HepG2 (cell line): ENCODE data around the gene NSD2. TPM values are rescaled to one million over a fixed set of nuclear protein-coding genes. Genes with fewer than 3 reads are reported as not detected.

Source experiments
- ATAC-seq: fragments of 200-7000 bp; cut with Tn5 transposase; 3 replicates; pipeline ENCODE4 v1.9.1; 2020; ENCODE audit warnings: mild to moderate bottlenecking, moderate library complexity
- BruUV-seq: library from RNA; stranded (reverse); fragments of 400-500 nt; replicated peaks from 2 replicates; lab custom pipeline; 2021; lab: Mats Ljungman, UMichigan
- CTCF ChIA-PET: fragments of 300-600 bp; formaldehyde crosslinking; extraction: SDS; loops from one replicate; lab custom pipeline; 2021; ENCODE audit warnings: low total read pairs, inconsistent platforms, low intra/inter-chr PET ratio; lab: Yijun Ruan, JAX
- POLR2A ChIA-PET: fragments of 350-600 bp; sonication (Branson Sonifier 250); formaldehyde crosslinking; loops from one replicate; lab custom pipeline; 2020; ENCODE audit warnings: antibody characterized with exemption, inconsistent platforms; lab: Yijun Ruan, JAX
- DNase-seq: peaks from one replicate; pipeline ENCODE4 v3.0.0-alpha.2; 2015; ENCODE audit warnings: low spot score
- FAIRE-seq: peaks from 3 replicates; lab custom pipeline; 2011; peaks lifted over from hg19 to GRCh38; lab: Jason Lieb, UNC
- H2AFZ ChIP-seq: one replicate; pipeline ENCODE4 v1.6.1; 2011; ENCODE audit warnings: low read length, inconsistent platforms
- H3K27ac ChIP-seq: fragments of 300-600 bp; 3 replicates; pipeline ENCODE4 v1.8.0; 2011; ENCODE audit warnings: mixed run types, mild to moderate bottlenecking, mixed read lengths, low read length, inconsistent platforms; ENCODE audit not compliant: insufficient read depth; ENCODE audit errors: extremely low read length
- H3K27me3 ChIP-seq, 2 experiments: fragments of 200-600 bp in 1 of 2; 2 replicates in 1 of 2; 3 replicates in 1 of 2; pipeline versions ENCODE4 v1.6.0 to v1.8.0; 2011; ENCODE audit warnings: low read length in 2 of 2, mild to moderate bottlenecking in 2 of 2, moderate library complexity in 2 of 2, inconsistent platforms in 1 of 2; ENCODE audit not compliant: insufficient read depth in 2 of 2, control insufficient read depth in 1 of 2
- H3K36me3 ChIP-seq, 2 experiments: fragments of 200-600 bp in 1 of 2; replicated peaks in 1 of 2; 2 replicates in 1 of 2; 3 replicates in 1 of 2; pipeline versions ENCODE4 v1.5.1 to v1.8.0; 2011; ENCODE audit warnings: low read length in 2 of 2, inconsistent platforms in 1 of 2; ENCODE audit not compliant: insufficient read depth in 2 of 2, control insufficient read depth in 1 of 2
- H3K4me1 ChIP-seq: 2 replicates; pipeline ENCODE4 v1.5.1; 2012; ENCODE audit warnings: low read length, inconsistent platforms; ENCODE audit not compliant: insufficient read depth
- H3K4me2 ChIP-seq: 2 replicates; pipeline ENCODE4 v1.6.0; 2011; ENCODE audit warnings: low read depth, low read length, inconsistent platforms
- H3K4me3 ChIP-seq, 3 experiments: fragments of 200-600 bp in 1 of 3; sonication (generic), shearing (Covaris generic) in 1 of 3; replicated peaks in 1 of 3; 2 replicates each; pipeline ENCODE4 v1.5.1; 2011 to 2016; ENCODE audit warnings: low read length in 3 of 3, inconsistent platforms in 2 of 3, low read depth in 2 of 3, mild to moderate bottlenecking in 2 of 3, control low read depth in 1 of 3, mixed read lengths in 1 of 3; ENCODE audit not compliant: insufficient read depth in 1 of 3
- H3K79me2 ChIP-seq: one replicate; pipeline ENCODE4 v1.6.1; 2011; ENCODE audit warnings: low read length, inconsistent platforms; ENCODE audit not compliant: insufficient read depth
- H3K9ac ChIP-seq: 2 replicates; pipeline ENCODE4 v1.6.0; 2011; ENCODE audit warnings: mild to moderate bottlenecking, low read depth, low read length, inconsistent platforms; ENCODE audit not compliant: insufficient read depth
- H3K9me3 ChIP-seq: 2 replicates; pipeline ENCODE4 v1.5.1; 2012; ENCODE audit warnings: mild to moderate bottlenecking, low read length
- H4K20me1 ChIP-seq: 2 replicates; pipeline ENCODE4 v1.6.0; 2011; ENCODE audit warnings: inconsistent platforms, mild to moderate bottlenecking, low read length, moderate library complexity; ENCODE audit not compliant: insufficient read depth
- CEBPG ChIP-seq: IDR thresholded peaks from 2 replicates; pipeline ENCODE4 v1.6.1; 2016
- GATAD2A ChIP-seq: IDR thresholded peaks from 2 replicates; pipeline ENCODE4 v1.6.1; 2016
- HOXA5 ChIP-seq: sonication (generic); formaldehyde crosslinking; IDR thresholded peaks from 2 replicates; pipeline ENCODE4 v1.4.0; 2020; ENCODE audit warnings: missing genetic modification reagents
- JDP2 ChIP-seq: sonication (generic); formaldehyde crosslinking; IDR thresholded peaks from 2 replicates; pipeline ENCODE4 v1.8.1; 2022; ENCODE audit warnings: missing genetic modification reagents, borderline replicate concordance
- LCORL ChIP-seq, 2 experiments: fragments of 450-650 bp in 1 of 2; sonication (generic) in 1 of 2; formaldehyde crosslinking in 1 of 2; IDR thresholded peaks; 2 replicates each; pipeline versions ENCODE4 v1.5.0 to v1.6.1; 2017 to 2020; ENCODE audit warnings: antibody characterized with exemption in 1 of 2, missing genetic modification reagents in 1 of 2
- RXRA ChIP-seq: sonication (generic); formaldehyde crosslinking; IDR thresholded peaks from 2 replicates; pipeline ENCODE4 v1.5.1; 2020; ENCODE audit warnings: missing genetic modification reagents
- WGBS: methylation state at CpG from one replicate; pipeline ENCODE4 v1.1.6; 2017; ENCODE audit warnings: low lambda C conversion rate; 5-methylcytosine and 5-hydroxymethylcytosine counted together
- in situ Hi-C: cut with HindIII; loops from 2 replicates; pipeline ENCODE4 v1.10.0; 2017; ENCODE audit warnings: low pct_unique_long_range_greater_than_20kb; ENCODE audit not compliant: extremely low pct_ligation_motif_present
- intact Hi-C: fragments of 100-400 bp; cut with micrococcal nuclease; formaldehyde crosslinking; loops from one replicate; pipeline ENCODE4 v1.10.0; 2022; ENCODE audit not compliant: unreplicated experiment
- polyA plus RNA-seq, 8 experiments: library from polyadenylated mRNA; depleted of rRNA in 3 of 8; stranded (reverse) in 7 of 8; unstranded in 1 of 8; fragments of >200 nt; fragmentation: Illumina TruSeq in 4 of 8; extraction: Trizol in 4 of 8; gene quantifications; 2 replicates each; pipeline versions ENCODE4 v1.2.1 to v1.2.3, GENCODE V29; 2011 to 2016; ENCODE audit warnings: low read depth in 4 of 8, missing spikeins in 1 of 8, mixed read lengths in 1 of 8; ENCODE audit not compliant: insufficient read depth in 1 of 8
- total RNA-seq, 5 experiments: library from RNA; depleted of rRNA; stranded (reverse); fragments of >200 nt; fragmentation: Illumina TruSeq; extraction: Trizol; gene quantifications; 2 replicates each; pipeline ENCODE4 v1.2.3, GENCODE V29; 2016; ENCODE audit warnings: low read depth in 1 of 5
- TF ChIP-seq, protein P1 (sequence below): fragments of 450-650 bp; IDR thresholded peaks from 2 replicates; pipeline ENCODE4 v1.6.1; 2016
- TF ChIP-seq, protein P2 (sequence below): sonication (generic); formaldehyde crosslinking; IDR thresholded peaks from 2 replicates; pipeline ENCODE4 v1.8.1; 2022; ENCODE audit warnings: low read depth, mild to moderate bottlenecking, missing genetic modification reagents
- TF ChIP-seq, protein P3 (sequence below): sonication (generic); formaldehyde crosslinking; IDR thresholded peaks from 2 replicates; pipeline ENCODE4 v1.5.1; 2020; ENCODE audit warnings: mild to moderate bottlenecking, missing genetic modification reagents, moderate library complexity
- TF ChIP-seq, protein P4 (sequence below): sonication (generic); IDR thresholded peaks from 2 replicates; pipeline ENCODE4 v1.6.1; 2016; ENCODE audit warnings: low read depth, borderline replicate concordance
- TF ChIP-seq, protein P5 (sequence below): sonication (generic); formaldehyde crosslinking; IDR thresholded peaks from 2 replicates; pipeline ENCODE4 v1.8.0; 2022; ENCODE audit warnings: missing genetic modification reagents, mild to moderate bottlenecking, moderate library complexity, borderline replicate concordance

The NSD2 gene
- total and polyA plus RNA-seq, 2 of the 13 experiments (the other 11 are each of a cell fraction or from before 2014, with no cell fraction given), result 22.0 to 65.9 TPM

DNA sequence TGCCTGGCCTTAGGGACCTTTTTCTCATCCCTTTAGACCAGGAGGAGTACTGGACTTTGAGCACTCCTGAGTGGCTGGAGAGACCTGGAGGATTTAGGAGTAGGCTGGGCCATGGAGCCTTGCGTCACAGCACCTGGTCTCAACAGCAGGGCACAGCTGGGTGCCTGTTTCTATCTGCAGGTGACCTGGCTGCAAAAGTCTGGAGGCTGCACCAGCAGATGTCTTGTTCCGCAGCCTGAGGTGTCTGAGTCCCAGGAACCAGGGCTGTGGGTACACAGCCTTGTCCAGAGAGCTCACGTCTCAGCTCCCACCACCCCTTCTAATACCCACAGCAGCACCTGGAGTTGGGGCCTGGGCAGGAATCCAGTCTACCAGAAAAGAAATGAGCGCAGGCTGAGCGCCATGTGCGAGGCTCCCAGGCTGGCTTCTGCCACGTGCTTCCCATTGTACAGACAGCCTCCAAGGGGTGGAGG, 5.0 kb upstream of the NSD2 start:
- no TSS peak for BruUV-seq
- ATAC-seq (no peak), FAIRE-seq (no peak), DNase-seq (no peak)
- Histone ChIP-seq H4K20me1 (no peaks in the 10 kb centered on the region), H3K4me1 (peaks cover 86% of the 10 kb centered on the region), H3K4me3 (peak overlapping the region in 1 of 3 experiments; percentile 4; a peak in 1 of 6 replicates), H3K9me3 (no peaks in the 10 kb centered on the region), H2AFZ (no peak overlapping the region), H3K36me3 (no peaks in the 10 kb centered on the region), H3K27ac (peak overlapping the region; percentile 20), H3K9ac (no peak overlapping the region), H3K79me2 (no peaks in the 10 kb centered on the region), H3K4me2 (peak overlapping the region; percentile 18), H3K27me3 (no peaks in the 10 kb centered on the region)
- intact Hi-C loops, result no loop called here
- in situ Hi-C loops, result no loop called here
- CTCF ChIA-PET, result no interaction called here
- POLR2A ChIA-PET, result interaction anchor here (1.2 to 3.1 kb wide), 2 partner anchors 10 to 12 kb away, joined by 3 to 16 read pairs; partner anchors contain the start of gene LETM1
- 43% methylated on average over 4 of the region's 7 CpGs for WGBS
- TF ChIP-seq JDP2 (CRISPR knock-in tag) (no peak), GATAD2A (CRISPR knock-in tag) (0 out of 2 replicates have a peak, but pooled peaks have one; percentile 16), LCORL (IDR thresholded peaks at IDR 0.05) (no peak), LCORL (CRISPR knock-in tag; IDR thresholded peaks at IDR 0.05) (peak; percentile 33; the same call in 1 of the 2 replicates), RXRA (CRISPR knock-in tag) (peak; percentile 32; the same call in 1 of the 2 replicates), CEBPG (CRISPR knock-in tag) (peak; percentile 37; the same call in 1 of the 2 replicates), HOXA5 (no peak)
- TF ChIP-seq, protein P1, sequence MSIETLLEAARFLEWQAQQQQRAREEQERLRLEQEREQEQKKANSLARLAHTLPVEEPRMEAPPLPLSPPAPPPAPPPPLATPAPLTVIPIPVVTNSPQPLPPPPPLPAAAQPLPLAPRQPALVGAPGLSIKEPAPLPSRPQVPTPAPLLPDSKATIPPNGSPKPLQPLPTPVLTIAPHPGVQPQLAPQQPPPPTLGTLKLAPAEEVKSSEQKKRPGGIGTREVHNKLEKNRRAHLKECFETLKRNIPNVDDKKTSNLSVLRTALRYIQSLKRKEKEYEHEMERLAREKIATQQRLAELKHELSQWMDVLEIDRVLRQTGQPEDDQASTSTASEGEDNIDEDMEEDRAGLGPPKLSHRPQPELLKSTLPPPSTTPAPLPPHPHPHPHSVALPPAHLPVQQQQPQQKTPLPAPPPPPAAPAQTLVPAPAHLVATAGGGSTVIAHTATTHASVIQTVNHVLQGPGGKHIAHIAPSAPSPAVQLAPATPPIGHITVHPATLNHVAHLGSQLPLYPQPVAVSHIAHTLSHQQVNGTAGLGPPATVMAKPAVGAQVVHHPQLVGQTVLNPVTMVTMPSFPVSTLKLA, result peak; percentile 83
- TF ChIP-seq, protein P2, sequence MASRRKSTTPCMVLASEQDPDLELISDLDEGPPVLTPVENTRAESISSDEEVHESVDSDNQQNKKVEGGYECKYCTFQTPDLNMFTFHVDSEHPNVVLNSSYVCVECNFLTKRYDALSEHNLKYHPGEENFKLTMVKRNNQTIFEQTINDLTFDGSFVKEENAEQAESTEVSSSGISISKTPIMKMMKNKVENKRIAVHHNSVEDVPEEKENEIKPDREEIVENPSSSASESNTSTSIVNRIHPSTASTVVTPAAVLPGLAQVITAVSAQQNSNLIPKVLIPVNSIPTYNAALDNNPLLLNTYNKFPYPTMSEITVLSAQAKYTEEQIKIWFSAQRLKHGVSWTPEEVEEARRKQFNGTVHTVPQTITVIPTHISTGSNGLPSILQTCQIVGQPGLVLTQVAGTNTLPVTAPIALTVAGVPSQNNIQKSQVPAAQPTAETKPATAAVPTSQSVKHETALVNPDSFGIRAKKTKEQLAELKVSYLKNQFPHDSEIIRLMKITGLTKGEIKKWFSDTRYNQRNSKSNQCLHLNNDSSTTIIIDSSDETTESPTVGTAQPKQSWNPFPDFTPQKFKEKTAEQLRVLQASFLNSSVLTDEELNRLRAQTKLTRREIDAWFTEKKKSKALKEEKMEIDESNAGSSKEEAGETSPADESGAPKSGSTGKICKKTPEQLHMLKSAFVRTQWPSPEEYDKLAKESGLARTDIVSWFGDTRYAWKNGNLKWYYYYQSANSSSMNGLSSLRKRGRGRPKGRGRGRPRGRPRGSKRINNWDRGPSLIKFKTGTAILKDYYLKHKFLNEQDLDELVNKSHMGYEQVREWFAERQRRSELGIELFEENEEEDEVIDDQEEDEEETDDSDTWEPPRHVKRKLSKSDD (CRISPR knock-in tag), result no peak
- TF ChIP-seq, protein P3, sequence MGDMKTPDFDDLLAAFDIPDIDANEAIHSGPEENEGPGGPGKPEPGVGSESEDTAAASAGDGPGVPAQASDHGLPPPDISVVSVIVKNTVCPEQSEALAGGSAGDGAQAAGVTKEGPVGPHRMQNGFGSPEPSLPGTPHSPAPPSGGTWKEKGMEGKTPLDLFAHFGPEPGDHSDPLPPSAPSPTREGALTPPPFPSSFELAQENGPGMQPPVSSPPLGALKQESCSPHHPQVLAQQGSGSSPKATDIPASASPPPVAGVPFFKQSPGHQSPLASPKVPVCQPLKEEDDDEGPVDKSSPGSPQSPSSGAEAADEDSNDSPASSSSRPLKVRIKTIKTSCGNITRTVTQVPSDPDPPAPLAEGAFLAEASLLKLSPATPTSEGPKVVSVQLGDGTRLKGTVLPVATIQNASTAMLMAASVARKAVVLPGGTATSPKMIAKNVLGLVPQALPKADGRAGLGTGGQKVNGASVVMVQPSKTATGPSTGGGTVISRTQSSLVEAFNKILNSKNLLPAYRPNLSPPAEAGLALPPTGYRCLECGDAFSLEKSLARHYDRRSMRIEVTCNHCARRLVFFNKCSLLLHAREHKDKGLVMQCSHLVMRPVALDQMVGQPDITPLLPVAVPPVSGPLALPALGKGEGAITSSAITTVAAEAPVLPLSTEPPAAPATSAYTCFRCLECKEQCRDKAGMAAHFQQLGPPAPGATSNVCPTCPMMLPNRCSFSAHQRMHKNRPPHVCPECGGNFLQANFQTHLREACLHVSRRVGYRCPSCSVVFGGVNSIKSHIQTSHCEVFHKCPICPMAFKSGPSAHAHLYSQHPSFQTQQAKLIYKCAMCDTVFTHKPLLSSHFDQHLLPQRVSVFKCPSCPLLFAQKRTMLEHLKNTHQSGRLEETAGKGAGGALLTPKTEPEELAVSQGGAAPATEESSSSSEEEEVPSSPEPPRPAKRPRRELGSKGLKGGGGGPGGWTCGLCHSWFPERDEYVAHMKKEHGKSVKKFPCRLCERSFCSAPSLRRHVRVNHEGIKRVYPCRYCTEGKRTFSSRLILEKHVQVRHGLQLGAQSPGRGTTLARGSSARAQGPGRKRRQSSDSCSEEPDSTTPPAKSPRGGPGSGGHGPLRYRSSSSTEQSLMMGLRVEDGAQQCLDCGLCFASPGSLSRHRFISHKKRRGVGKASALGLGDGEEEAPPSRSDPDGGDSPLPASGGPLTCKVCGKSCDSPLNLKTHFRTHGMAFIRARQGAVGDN (CRISPR knock-in tag), result peak; percentile 44
- TF ChIP-seq, protein P4, sequence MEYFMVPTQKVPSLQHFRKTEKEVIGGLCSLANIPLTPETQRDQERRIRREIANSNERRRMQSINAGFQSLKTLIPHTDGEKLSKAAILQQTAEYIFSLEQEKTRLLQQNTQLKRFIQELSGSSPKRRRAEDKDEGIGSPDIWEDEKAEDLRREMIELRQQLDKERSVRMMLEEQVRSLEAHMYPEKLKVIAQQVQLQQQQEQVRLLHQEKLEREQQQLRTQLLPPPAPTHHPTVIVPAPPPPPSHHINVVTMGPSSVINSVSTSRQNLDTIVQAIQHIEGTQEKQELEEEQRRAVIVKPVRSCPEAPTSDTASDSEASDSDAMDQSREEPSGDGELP, result peak; percentile 41; the same call in 1 of the 2 replicates
- TF ChIP-seq, protein P5, sequence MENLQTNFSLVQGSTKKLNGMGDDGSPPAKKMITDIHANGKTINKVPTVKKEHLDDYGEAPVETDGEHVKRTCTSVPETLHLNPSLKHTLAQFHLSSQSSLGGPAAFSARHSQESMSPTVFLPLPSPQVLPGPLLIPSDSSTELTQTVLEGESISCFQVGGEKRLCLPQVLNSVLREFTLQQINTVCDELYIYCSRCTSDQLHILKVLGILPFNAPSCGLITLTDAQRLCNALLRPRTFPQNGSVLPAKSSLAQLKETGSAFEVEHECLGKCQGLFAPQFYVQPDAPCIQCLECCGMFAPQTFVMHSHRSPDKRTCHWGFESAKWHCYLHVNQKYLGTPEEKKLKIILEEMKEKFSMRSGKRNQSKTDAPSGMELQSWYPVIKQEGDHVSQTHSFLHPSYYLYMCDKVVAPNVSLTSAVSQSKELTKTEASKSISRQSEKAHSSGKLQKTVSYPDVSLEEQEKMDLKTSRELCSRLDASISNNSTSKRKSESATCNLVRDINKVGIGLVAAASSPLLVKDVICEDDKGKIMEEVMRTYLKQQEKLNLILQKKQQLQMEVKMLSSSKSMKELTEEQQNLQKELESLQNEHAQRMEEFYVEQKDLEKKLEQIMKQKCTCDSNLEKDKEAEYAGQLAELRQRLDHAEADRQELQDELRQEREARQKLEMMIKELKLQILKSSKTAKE (CRISPR knock-in tag), result no peak
